Ramos (cell line): ENCODE data around the gene CYP4B1.
"Not testable (repeated sequence)": the region's sequence is repeated elsewhere in the genome, so short reads cannot be mapped to it uniquely, and the experiment has no call there.

Source experiments
- in situ Hi-C: fragments of 300-500 bp; cut with MboI; formaldehyde crosslinking; loops from one replicate; pipeline ENCODE4 v1.14.3; 2022; ENCODE audit warnings: low sequenced_read_pairs; ENCODE audit not compliant: unreplicated experiment

Gene CYP4B1

GRCh38 chr1:46798810-46799209 lies at the start of gene CYP4B1:
Gene CYP4B1 (plus strand): TSS chr1:46799046. CDS start chr1:46799082, 36 bp downstream.
- in situ Hi-C loops: no loop called here

GRCh38 chr1:46749404-46749803 lies 49.4 kb upstream of the CYP4B1 start:
- in situ Hi-C loops: no loop called here

- in situ Hi-C loops: no loop called here
Observed at GRCh38 chr1:46749921-46750404, 48.9 kb upstream of the CYP4B1 start.

GRCh38 chr1:46753985-46754384 lies 44.9 kb upstream of the CYP4B1 start:
- in situ Hi-C loops: no loop called here

- in situ Hi-C loops: not testable (repeated sequence)
Observed at GRCh38 chr1:46754707-46755106, 44.1 kb upstream of the CYP4B1 start.

- in situ Hi-C loops: no loop called here
Observed at GRCh38 chr1:46755121-46755520, 43.7 kb upstream of the CYP4B1 start.

- in situ Hi-C loops: no loop called here
Observed at GRCh38 chr1:46757247-46757955, 41.4 kb upstream of the CYP4B1 start.

- in situ Hi-C loops: no loop called here
Observed at GRCh38 chr1:46757956-46758528, 40.8 kb upstream of the CYP4B1 start.

- in situ Hi-C loops: no loop called here
Observed at GRCh38 chr1:46760558-46761166, 38.2 kb upstream of the CYP4B1 start.

GRCh38 chr1:46761740-46762139 lies 37.1 kb upstream of the CYP4B1 start:
- in situ Hi-C loops: no loop called here

GRCh38 chr1:46764402-46764801 lies 34.4 kb upstream of the CYP4B1 start:
- in situ Hi-C loops: no loop called here

GRCh38 chr1:46767649-46768282 lies 31.1 kb upstream of the CYP4B1 start:
- in situ Hi-C loops: no loop called here

- in situ Hi-C loops: no loop called here
Observed at GRCh38 chr1:46768445-46768844, 30.4 kb upstream of the CYP4B1 start.

GRCh38 chr1:46769028-46769740 lies 29.7 kb upstream of the CYP4B1 start:
- in situ Hi-C loops: no loop called here

- in situ Hi-C loops: no loop called here
Observed at GRCh38 chr1:46770541-46770940, 28.3 kb upstream of the CYP4B1 start.

- in situ Hi-C loops: no loop called here
Observed at GRCh38 chr1:46772571-46772970, 26.3 kb upstream of the CYP4B1 start.

- in situ Hi-C loops: no loop called here
Observed at GRCh38 chr1:46774297-46774696, 24.5 kb upstream of the CYP4B1 start.

- in situ Hi-C loops: not testable (repeated sequence)
Observed at GRCh38 chr1:46778456-46778855, 20.4 kb upstream of the CYP4B1 start.

GRCh38 chr1:46784666-46785065 lies 14.2 kb upstream of the CYP4B1 start:
- in situ Hi-C loops: no loop called here

- in situ Hi-C loops: not testable (repeated sequence)
Observed at GRCh38 chr1:46788634-46789033, 10.2 kb upstream of the CYP4B1 start.
